HFFc6 (cell line): ENCODE results near the gene DNAJC5. TPM values are rescaled to one million over a fixed set of nuclear protein-coding genes. Genes with fewer than 3 reads are reported as not detected.
"Not testable (repeated sequence)": the region's sequence is repeated elsewhere in the genome, so short reads cannot be mapped to it uniquely, and the experiment has no call there.

Source experiments
- DNase-seq: peaks from one replicate; pipeline ENCODE4 v3.0.0-alpha.2; 2018
- H3K27ac Mint-ChIP-seq: 2 replicates; pipeline ENCODE4 v1.8.0; 2020; ENCODE audit warnings: mild to moderate bottlenecking, mixed read lengths
- H3K27me3 Mint-ChIP-seq: 2 replicates; pipeline ENCODE4 v1.8.0; 2021; ENCODE audit warnings: mild to moderate bottlenecking, moderate library complexity, mixed read lengths; ENCODE audit not compliant: insufficient read depth
- H3K36me3 Mint-ChIP-seq: 2 replicates; pipeline ENCODE4 v1.8.0; 2021; ENCODE audit warnings: low read depth, mixed read lengths
- H3K4me1 Mint-ChIP-seq: 2 replicates; pipeline ENCODE4 v1.8.0; 2020; ENCODE audit warnings: low read depth, mixed read lengths
- H3K4me3 Mint-ChIP-seq: 2 replicates; pipeline ENCODE4 v1.8.0; 2020; ENCODE audit warnings: mild to moderate bottlenecking, moderate library complexity, mixed read lengths
- H3K9me3 Mint-ChIP-seq: 2 replicates; pipeline ENCODE4 v1.8.0; 2020; ENCODE audit warnings: mild to moderate bottlenecking, mixed read lengths
- CTCF ChIP-seq: fragments of 200-600 bp; sonication (generic); IDR thresholded peaks from 2 replicates; pipeline ENCODE4 v1.5.0; 2021; ENCODE audit warnings: antibody characterized with exemption, mild to moderate bottlenecking
- total RNA-seq, 6 experiments: library from RNA; stranded (reverse); fragmentation: NEBNext Ultra II Directional; extraction: Animal tissue kit (Norgen Biotek cat#: 25700); gene quantifications; 2 replicates in 1 of 6; 3 replicates in 5 of 6; pipeline ENCODE4 v1.2.3, GENCODE V29; 2021

Gene DNAJC5
- total RNA-seq, 6 experiments from 2014 or later, result 52.0 to 65.8 (median 56.2) TPM

- Mint-ChIP-seq H3K4me1 (peaks cover 8% of the 10 kb centered on the region; the same call in 1 of the 2 replicates), H3K27me3 (peaks cover 2% of the 10 kb centered on the region), H3K4me3 (no peak overlapping the region), H3K27ac (no peak overlapping the region), H3K9me3 (no peaks in the 10 kb centered on the region), H3K36me3 (peaks cover 31% of the 10 kb centered on the region)
- DNase-seq, result no peak
- TF ChIP-seq CTCF, result no peak
Observed at GRCh38 chr20:63926298-63926697, 31.4 kb downstream of the DNAJC5 start.

DNA sequence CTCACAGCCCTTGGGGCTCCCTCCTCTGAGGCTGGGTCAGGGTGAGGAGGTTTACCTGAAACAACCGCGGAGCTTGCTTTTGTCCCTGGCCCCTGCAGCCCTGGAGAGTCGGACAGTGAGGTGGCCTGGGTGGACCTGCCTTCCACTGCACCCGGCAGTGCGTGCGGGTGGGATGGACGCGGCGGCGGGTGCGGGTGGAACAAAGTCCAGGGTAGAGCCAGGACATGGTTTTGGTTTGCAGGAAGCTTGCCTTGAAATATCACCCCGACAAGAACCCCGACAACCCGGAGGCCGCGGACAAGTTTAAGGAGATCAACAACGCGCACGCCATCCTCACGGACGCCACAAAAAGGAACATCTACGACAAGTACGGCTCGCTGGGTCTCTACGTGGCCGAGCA lies 34.1 kb downstream of the DNAJC5 start:
- no peak for DNase-seq

DNA sequence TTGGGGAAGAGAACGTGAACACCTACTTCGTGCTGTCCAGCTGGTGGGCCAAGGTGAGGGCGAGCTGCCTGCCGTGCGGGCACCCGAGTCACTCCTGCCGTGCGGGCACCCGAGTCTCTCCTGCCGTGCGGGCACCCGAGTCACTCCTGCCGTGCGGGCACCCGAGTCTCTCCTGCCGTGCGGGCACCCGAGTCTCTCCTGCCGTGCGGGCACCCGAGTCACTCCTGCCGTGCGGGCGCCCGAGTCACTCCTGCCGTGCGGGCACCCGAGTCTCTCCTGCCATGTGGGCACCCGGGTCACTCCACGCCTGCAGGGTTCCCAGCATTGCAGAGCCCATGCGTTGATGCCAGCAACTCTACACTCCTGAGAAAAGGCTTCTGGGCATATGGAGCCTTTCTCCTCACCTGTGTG lies 34.6 kb downstream of the DNAJC5 start:
- H3K27me3 Mint-ChIP-seq, DNase-seq, H3K4me1 Mint-ChIP-seq, H3K4me3 Mint-ChIP-seq, H3K27ac Mint-ChIP-seq, H3K9me3 Mint-ChIP-seq: not testable (repeated sequence)
- H3K36me3 Mint-ChIP-seq, result peaks cover 41% of the 10 kb centered on the region

More for the DNA sequence above, 34.1 kb downstream of the DNAJC5 start:
- H3K9me3 Mint-ChIP-seq, result no peaks in the 10 kb centered on the region
- H3K4me3 Mint-ChIP-seq, result no peak overlapping the region
- peaks cover 41% of the 10 kb centered on the region for H3K36me3 Mint-ChIP-seq
- H3K27me3 Mint-ChIP-seq, result peaks cover 4% of the 10 kb centered on the region
- TF ChIP-seq CTCF, result no peak
- H3K27ac Mint-ChIP-seq, result no peak overlapping the region
- peaks cover 2% of the 10 kb centered on the region; the same call in 1 of the 2 replicates for H3K4me1 Mint-ChIP-seq

DNA sequence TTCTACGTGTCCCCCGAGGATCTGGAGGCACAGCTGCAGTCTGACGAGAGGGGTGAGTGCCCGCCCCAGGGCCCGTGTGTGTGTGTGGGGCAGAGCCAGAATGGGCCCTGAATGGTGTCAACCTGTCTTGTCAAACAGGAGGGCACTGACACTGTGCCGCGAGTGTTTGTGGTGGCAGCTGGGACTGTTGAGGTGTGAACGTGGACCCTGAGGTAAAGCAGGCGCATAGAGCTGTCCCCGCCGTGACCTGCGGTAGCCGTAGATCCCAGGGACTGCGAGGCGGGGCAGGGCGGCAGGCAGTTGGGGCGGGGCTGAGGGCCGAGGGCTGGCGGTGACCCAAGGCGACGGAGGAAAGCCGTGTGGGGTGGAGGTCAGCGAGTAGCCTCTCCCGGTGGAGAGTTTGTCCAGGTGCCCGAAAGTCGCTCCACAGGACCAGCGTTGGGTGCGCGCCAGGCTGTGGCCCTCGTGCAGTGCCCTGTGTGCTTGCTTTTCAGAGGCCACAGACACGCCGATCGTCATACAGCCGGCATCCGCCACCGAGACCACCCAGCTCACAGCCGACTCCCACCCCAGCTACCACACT lies 36.1 kb downstream of the DNAJC5 start:
- DNase-seq, result no peak
- Mint-ChIP-seq H3K4me3 (no peak overlapping the region), H3K9me3 (no peaks in the 10 kb centered on the region)

GRCh38 chr20:63931735-63932134 lies 36.8 kb downstream of the DNAJC5 start:
- H3K36me3 Mint-ChIP-seq, result peaks cover 50% of the 10 kb centered on the region
- TF ChIP-seq CTCF, result no peak
- peaks cover 2% of the 10 kb centered on the region for H3K27me3 Mint-ChIP-seq
- no peaks in the 10 kb centered on the region; the same call in 1 of the 2 replicates for H3K4me1 Mint-ChIP-seq
- no peak overlapping the region for H3K4me3 Mint-ChIP-seq
- H3K27ac Mint-ChIP-seq, result no peak overlapping the region
- no peaks in the 10 kb centered on the region for H3K9me3 Mint-ChIP-seq
- DNase-seq, result no peak

More for the DNA sequence above, 36.1 kb downstream of the DNAJC5 start:
- Mint-ChIP-seq H3K36me3 (peaks cover 53% of the 10 kb centered on the region), H3K4me1 (no peaks in the 10 kb centered on the region; the same call in 1 of the 2 replicates), H3K27ac (no peak overlapping the region), H3K27me3 (peaks cover 2% of the 10 kb centered on the region)
- no peak for TF ChIP-seq CTCF

GRCh38 chr20:63932606-63933160 lies 37.8 kb downstream of the DNAJC5 start:
- DNase-seq, result no peak
- Mint-ChIP-seq H3K36me3 (peaks cover 49% of the 10 kb centered on the region), H3K4me1 (no peaks in the 10 kb centered on the region), H3K9me3 (no peaks in the 10 kb centered on the region), H3K27me3 (peaks cover 2% of the 10 kb centered on the region), H3K4me3 (no peak overlapping the region), H3K27ac (no peak overlapping the region)
- TF ChIP-seq CTCF, result no peak
